ENCODE measurements around the gene BFAR.

DNA sequence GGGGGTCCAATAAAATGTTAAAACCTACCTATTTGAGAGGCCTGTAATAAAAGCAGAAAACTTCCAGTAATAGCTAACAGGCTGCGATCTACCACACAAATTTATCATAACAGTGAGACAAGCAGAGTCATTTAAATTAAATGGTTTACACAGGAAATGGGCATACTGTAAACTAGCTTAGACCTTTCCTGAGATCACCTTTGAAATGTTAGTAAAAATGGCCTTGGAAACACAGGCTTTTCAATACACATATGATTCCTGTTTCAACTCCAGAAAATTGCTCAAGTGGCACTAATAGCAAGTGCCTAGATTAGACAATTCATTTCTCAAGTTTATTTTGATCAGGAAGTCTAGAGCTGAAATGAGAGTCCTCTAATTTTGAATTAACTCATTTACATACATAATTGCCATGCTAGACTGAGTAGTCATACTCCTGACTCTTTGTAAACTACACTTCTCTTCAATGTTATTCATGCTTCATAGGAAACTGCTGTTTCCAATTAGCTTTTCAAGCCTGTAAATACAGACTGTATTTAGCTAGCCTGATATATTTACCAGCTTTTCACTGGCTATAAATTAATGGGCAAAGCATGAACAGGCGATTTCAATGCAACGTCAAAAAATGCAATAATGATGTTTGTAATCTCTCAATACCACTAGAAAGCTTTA, 46.0 kb upstream of the BFAR start:
- TF ChIP-seq CTCF (IDR thresholded peaks at IDR 0.05; ENCODE audit: low read depth, low read length): no peak
- no peak for TF ChIP-seq EZH2phosphoT487 (IDR thresholded peaks at IDR 0.05; ENCODE audit: low read depth)
